GM12891 (cell line): ENCODE data around the gene ZNF300.

Experiments used
- PAX5 ChIP-seq: IDR thresholded peaks from 2 replicates; pipeline ENCODE4 v1.6.1; 2011; ENCODE audit warnings: low read length, moderate library complexity, mild to moderate bottlenecking; ENCODE audit not compliant: insufficient read depth, severe bottlenecking
- POLR2A ChIP-seq: IDR thresholded peaks from 2 replicates; pipeline ENCODE4 v1.6.1; 2011; ENCODE audit warnings: low read depth, low read length, control low read depth
- SPI1 ChIP-seq: IDR thresholded peaks from 2 replicates; pipeline ENCODE4 v1.6.1; 2011; ENCODE audit warnings: low read depth, low read length, control low read depth

- TF ChIP-seq SPI1 (no peak), POLR2A (no peak), PAX5 (no peak)
Measured at GRCh38 chr5:150848271-150848670, 56.5 kb downstream of the ZNF300 start.
